Posterior vena cava (tissue), 2 donors: Measurements from ENCODE around the gene REL. TPM values are rescaled to one million over a fixed set of nuclear protein-coding genes. Genes with fewer than 3 reads are reported as not detected.
"Not testable (repeated sequence)": the region's sequence is repeated elsewhere in the genome, so short reads cannot be mapped to it uniquely, and the experiment has no call there.

Source experiments
- DNase-seq: peaks from one replicate; pipeline ENCODE4 v3.0.0-alpha.2; 2020; ENCODE audit warnings: low spot score
- intact Hi-C, 2 donors: fragments of 100-400 bp; cut with DNase I; formaldehyde crosslinking; loops; one replicate each; pipeline versions ENCODE4 v1.14.1 to v1.14.2; 2022 to 2023
- total RNA-seq, 2 donors: library from RNA; stranded (reverse); fragmentation: NEBNext Ultra II Directional; extraction: Animal tissue kit (Norgen Biotek cat#: 25700); gene quantifications; one replicate each; pipeline ENCODE4 v1.2.1, GENCODE V29; 2021
- donor health status: DM: yes; HTN: yes; CAD: no.
- donor health status: DM: yes; HTN: yes; CAD: no.

Gene REL
- total RNA-seq, 2 donors from 2014 or later: 14.3 to 15.1 TPM

- intact Hi-C loops: no loop called here
- no peak for DNase-seq
These were observed 18.5 kb downstream of the REL start for GRCh38 chr2:60899892-60900249.

DNA sequence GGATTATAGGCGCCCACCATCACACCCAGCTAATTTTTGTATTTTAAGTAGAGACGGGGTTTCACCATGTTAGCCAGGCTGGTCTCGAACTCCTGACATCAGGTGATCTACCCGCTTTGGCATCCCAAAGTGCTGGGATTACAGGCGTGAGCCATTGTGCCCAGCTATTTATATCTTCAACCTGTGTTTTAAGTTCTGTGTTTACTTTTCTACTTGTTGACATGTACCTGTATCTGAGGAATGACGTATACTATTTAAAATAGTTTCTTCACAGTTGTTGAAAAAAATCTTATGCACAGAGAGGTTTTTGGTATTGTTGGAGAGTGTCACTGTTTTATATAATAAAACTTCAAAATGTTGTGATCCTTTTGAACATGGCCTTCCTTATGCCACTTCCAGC is 19.9 kb downstream of the REL start:
- intact Hi-C loops, DNase-seq: not testable (repeated sequence)

GRCh38 chr2:60905867-60906266 is 24.5 kb downstream of the REL start:
- intact Hi-C loops, DNase-seq: not testable (repeated sequence)

DNA sequence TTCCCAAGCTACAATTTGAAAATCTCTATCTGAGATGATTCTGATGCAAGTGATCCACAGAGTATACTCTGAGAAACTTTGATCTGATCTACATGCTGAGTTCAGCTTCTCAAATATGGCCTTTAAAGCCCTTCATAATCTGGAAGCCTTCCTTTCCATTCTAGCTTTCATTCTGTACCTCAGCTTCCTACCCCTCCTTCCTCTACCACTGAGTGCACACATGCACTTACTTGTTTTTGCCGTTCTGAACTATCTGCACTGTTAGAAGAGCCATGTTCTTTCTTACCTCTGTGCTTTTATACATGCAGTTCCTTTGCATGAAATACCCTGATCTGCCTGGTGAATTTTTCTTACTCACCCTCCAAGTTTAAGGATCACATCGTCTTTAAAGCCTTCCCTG is 25.0 kb downstream of the REL start:
- no peak for DNase-seq
- intact Hi-C loops: no loop called here

DNA sequence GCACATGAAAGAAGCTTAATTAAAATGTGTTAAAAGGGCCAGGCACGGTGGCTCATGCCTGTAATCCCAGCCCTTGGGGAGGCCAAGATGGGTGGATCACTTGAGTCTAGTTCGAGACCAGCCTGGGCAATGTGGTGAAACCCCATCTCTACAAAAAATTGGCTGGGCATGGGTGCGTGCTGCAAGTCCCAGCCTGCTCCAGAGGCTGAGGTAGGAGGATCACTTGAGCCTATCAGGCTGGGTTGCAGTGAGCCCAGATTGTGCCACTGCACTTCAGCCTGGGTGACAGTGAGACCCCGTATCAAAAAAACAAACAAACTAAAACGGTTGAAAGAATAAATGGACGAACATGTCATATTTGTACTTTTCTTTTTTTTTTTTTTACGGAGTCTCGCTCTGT is 26.0 kb downstream of the REL start:
- intact Hi-C loops: no loop called here
- no peak for DNase-seq

DNA sequence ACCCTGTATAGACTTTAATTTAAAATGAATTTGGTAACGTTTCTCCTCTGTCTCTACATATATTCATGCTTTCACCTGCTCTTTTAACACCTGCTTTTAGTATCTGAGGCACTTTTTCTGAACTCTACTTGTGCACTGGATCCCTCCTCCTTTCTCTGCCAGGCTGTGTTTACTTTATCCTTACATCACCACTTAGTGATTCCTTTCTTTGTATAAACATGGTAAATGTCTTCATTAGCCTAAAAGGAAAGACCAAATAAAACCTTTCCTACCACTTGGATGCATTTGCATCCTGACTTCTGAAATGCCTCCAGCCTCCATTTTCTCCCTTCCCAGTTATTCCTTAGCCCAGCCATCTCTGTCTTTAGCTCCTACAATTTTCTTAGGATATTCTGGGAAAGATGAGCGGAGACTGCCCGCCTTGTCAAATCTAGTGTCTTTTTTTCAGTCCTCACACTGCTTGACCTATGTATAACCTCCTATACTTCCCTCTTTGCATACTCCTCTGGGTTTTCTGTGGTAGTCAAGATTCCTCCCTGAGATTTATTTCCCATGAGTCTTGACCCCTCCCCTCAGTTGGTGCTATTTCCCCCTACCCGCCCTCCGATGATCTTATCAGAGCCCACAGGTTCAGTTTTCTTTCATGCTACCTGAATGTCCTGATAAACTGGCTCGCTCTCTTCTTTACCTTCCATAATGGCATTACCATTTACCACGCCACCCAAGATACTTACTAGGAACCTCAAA is 44.8 kb downstream of the REL start:
- DNase-seq: no peak
- intact Hi-C loops: no loop called here

DNA sequence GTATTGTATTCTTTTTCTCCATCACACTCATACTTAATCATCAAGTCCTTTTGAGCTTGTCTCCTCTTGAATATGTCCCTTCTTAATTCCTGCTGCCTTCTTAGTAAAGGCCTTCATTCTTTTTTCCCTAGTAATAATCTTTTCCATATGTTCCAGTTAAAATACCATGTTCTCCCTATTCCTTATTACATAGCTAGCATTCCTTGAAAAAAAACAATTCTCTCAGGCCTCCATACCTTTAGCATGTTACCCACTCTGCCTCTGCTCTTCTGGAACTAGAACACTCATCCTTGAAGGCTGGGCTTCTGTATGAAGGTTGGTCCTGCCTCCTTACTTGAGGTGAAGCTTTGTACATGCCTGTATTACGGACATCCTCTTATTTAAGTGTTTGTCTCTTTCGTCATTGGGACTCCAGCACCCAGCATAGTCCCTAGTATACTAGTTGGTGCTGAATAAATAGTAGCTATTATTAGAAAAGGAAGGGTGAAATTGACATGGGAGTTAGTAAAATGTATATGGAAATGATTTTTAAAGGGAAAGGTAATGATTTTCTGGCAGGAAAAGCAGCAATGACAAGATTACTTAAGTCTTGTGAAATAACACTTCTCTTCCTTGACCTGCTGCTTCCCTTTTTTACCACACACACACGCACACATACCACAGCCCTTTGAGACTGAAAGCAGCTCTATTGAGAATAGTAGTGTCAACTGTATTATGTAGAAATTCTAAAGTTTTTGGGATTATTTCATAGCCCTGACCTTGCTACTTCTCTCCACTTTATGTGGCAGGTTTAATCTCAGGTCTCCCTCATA is 45.6 kb downstream of the REL start:
- no peak for DNase-seq
- intact Hi-C loops: no loop called here

GRCh38 chr2:60932061-60932460 is 50.7 kb downstream of the REL start:
- DNase-seq, intact Hi-C loops: not testable (repeated sequence)

DNA sequence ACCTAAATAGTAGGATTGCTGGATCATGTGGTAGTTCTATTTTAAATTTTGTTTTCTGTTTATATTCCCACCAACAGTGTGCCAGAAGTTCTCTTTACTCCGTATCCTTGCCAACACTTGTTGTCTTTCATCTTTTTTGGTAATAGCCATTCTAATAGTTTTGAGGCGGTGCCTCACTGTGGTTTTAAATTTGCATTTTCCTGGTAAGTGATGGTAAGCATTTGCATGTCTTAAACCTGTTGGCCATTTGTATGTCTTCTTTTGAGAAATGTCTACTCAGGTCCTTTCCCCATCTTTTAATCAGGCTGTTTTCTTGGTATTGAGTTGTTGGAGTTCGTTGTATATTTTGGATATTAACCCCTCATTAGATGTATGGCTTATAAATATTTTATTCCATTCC is 51.6 kb downstream of the REL start:
- intact Hi-C loops: no loop called here
- no peak for DNase-seq

- DNase-seq: no peak
- intact Hi-C loops: no loop called here
These were observed 52.9 kb downstream of the REL start for GRCh38 chr2:60934165-60934722.

DNA sequence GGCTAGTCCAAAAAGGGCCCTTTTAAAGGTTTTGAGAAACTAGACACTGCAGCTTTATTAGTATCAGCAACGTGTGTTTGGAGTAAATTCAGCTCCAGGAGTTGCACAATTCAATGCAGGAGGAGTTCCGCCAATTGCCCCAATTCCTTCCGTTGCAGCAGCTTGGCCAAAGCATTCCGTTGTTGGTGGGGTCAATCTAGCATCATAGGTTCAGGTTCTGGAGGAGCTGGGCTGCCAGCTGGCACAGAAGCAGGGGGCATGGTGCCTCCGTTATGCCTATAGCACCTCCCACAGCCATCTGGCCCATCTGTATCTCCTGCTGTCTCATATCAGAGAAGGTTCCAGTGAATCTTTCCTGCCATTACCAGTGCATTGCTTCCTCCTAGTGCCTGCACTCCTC is 55.4 kb downstream of the REL start:
- DNase-seq: no peak
- intact Hi-C loops: no loop called here

GRCh38 chr2:60938301-60938700 is 56.9 kb downstream of the REL start:
- no peak for DNase-seq
- intact Hi-C loops: no loop called here

DNA sequence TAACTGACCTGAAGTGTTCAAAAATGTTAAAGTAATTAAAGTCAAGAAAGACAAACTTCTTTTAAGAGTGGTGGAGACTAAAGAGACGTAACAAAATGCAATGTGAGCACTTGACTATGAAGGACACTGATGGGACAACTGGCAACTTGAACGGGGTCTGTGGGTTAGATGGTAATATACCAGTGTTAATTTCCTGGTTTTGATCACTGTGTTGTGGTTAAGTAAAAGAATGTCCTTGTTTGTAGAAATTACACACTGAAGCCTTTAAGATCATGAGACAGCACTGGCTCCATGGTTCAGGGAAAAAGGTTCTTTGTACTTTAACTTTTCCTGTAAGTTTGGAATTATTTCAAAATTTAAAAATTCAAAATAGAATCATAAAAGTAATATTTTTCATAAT is 58.2 kb downstream of the REL start:
- DNase-seq: no peak
- intact Hi-C loops: no loop called here

DNA sequence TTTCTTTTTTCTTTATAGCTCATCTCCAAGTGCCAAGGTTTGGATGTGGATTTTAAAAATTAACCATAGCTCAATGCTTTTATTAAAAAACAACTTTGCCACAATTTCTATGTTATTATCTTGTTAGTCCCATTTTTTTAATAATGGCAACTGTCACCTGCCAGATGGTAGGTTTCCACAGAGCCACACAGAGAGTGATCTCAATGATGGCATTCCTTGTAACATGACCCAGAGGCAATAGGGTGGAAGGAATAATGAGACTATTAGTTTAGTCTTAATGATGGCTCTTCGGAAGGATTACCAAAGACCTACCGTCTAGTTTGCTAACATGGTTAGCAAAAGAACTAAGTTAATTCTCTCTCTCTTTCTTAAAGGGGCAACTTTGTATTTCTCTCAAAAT is 64.0 kb downstream of the REL start:
- no peak for DNase-seq
- intact Hi-C loops: no loop called here

- intact Hi-C loops: no loop called here
- no peak for DNase-seq
These were observed 65.7 kb downstream of the REL start for GRCh38 chr2:60947056-60947455.

DNA sequence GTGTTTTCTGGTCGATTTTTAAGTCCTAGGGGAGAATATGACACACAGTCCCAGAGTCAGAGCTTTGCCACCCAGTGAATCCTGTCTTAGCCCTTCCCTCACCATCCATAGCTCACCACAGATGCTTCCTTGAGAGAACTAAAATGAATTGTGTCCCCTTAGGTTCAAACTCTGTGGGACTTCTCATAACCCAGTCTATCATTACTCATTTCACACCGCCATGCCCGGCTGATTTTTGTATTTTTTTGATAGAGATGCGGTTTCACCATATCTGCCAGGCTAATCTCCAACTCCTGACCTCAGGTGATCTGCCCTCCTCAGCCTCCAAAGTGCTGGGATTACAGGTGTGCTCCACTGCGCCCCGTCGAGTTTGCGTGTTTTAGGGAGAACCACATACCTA is 66.8 kb downstream of the REL start:
- no peak for DNase-seq
- intact Hi-C loops: loop anchor here in 1 of 2 donors (1.0 kb wide), 1 partner anchor 22 kb away; no protein-coding TSS in a partner anchor

GRCh38 chr2:60948926-60949579 is 67.7 kb downstream of the REL start:
- DNase-seq: no peak
- intact Hi-C loops: loop anchor here in 1 of 2 donors (1.0 kb wide), 1 partner anchor 21 kb away; no protein-coding TSS in a partner anchor

DNA sequence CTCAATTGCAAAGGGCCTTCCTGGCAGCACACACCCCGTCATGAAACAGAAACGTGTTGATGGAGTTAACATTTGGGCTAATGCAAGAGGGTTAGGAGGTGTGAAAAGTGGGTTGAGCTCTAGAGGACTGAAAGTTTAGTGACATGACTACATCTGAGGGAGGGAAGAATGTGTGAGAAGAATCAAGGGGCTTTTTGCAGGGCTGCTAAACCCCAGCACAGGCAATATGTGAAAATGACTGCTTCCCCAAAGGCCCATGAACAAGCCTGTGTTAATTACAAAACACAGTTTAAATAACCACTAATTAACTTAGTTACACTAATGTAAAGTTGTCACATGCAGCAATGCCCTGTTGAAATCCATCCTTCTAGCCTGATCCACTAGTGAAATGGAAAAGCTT is 72.8 kb downstream of the REL start:
- intact Hi-C loops: no loop called here
- no peak for DNase-seq

DNA sequence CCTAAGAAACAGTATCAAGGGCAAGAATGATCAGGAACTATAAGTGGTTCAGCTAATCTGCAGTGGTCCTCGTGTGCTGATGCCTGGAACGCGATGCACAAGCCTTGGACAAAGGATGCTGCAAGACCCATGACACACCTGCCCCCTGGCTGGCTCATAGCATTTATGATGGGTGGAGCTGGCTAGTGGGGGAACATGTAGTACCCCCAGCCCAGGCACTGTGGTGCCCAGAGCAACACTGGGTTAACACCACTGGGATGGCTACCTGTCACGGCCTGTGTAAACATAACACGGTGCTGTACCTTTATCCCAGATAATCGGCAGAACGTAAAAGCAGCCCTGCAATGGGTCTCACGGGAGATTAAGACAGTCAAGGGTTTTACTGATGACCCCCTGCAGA is 75.8 kb downstream of the REL start:
- intact Hi-C loops: no loop called here
- no peak for DNase-seq

- intact Hi-C loops: no loop called here
- DNase-seq: no peak
These were observed 76.3 kb downstream of the REL start for GRCh38 chr2:60957643-60958042.
